Glomerular visceral epithelial cell (primary cell): Measurements from ENCODE around the gene DTNA.
"Not testable (repeated sequence)": the region's sequence is repeated elsewhere in the genome, so short reads cannot be mapped to it uniquely, and the experiment has no call there.

ENCODE experiments used
- DNase-seq: peaks from one replicate; pipeline ENCODE4 v3.0.0-alpha.2; 2016; ENCODE audit errors: extremely low spot score

Gene DTNA

DNA sequence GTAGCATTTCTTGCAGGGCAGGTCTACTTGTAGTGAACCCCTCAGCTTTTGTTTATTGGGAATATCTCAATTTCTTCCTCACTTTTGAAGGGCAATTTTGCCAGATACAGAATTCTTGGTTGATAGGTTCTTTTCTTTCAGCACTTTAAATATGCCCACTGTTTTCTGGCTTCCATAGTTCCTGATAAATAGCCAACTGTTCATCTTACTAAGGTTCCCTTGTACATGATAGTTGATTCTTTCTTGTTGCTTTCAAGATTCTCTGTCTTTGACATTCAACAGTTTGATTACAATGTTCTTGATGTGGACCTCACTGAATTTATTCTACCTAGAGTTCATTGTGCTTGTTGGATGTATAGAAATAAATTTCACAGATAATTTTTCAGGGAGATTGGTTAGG, 183.1 kb downstream of the DTNA start:
- no peak for DNase-seq

DNA sequence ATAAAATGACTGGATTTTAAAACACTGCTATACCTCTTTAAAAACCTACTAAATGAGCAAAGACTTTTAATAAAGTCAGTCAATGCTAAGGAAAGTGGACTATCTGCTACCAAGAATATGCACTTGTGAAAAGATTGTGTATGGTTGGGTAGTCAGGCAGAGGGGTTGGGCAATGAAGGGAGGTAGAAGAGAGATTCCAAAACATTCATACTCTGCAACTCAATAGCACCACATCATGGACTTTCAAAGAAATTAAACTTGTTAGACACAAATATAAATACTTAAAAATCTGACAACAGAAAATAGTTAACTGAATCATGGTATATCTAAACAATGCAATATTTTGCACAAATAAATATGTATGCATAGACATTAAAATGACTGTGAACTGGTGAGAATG, 191.2 kb downstream of the DTNA start:
- peak; percentile 15 for DNase-seq

DNA sequence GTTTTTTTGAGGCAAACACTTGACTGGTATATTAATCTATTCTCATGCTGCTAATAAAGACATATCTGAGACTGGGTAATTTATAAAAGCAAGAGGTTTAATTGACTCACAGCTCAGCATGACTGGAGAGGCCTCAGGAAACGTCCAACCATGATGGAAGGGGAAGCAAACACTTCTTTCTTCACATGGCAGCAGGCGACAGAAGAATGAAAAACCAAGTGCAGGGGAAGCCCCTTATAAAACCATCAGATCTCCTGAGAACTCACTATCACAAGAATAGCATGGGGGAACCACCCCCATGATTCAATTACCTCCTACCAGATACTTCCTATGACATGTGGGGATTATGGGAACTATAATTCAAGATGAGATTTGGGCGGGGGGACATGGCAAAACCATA, 194.9 kb downstream of the DTNA start:
- DNase-seq, result no peak

- DNase-seq, result not testable (repeated sequence)
These were observed 196.9 kb downstream of the DTNA start for GRCh38 chr18:34906985-34907384.

- no peak for DNase-seq
These were observed 199.7 kb downstream of the DTNA start for GRCh38 chr18:34909637-34910364.

DNA sequence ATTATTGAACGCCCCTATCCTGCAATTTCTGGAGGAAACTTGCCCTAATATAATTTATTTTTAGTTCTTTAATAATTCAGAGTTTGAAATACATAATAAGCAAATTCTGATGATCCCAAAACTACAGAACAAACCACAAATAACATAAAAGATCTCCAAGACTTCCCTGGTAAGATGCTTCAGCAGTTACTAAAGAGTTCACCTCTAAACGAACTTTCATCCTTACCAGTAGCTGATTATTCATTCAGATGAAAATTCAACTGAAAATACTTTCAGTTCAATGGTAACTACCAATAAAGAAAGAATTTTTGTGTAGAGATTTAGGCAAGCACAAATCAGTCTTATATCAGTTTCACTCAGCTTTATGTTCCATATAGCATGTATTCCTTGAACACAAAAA, 201.0 kb downstream of the DTNA start:
- DNase-seq, result no peak

DNA sequence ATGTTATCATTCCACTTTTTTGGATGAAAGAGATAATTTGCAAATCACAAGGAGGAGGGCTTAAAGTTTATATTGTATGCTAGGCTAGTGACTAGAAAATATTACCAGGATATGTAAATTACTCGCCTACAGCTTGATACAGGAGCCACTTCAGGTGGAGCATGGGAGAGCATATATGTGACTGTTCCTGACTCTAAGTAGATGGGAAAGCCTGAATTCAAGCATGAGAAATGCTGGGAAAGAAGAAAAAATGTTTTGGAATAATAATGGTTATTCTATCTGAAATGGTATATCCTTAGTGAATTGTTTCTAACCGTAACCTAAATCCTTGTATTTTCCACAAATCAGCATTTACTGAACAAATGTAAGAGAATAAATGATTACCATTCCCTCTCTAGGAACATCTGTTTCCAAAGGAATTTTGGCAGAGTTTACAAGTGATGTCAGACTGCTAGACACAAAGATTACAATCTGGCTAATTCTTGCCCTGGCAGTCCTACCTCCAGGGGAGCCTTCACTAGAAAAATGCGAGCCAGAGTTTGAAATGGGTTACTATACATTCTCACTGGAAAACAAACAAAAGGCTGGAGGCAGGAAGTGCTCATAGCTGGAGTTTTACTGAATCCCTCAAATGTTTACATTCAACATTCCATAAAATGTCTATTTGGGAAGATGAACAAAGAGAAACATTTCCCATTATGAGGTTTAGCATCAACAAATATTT, 201.7 kb downstream of the DTNA start:
- peak; percentile 33 for DNase-seq

GRCh38 chr18:34913837-34914661, 204.0 kb downstream of the DTNA start:
- no peak for DNase-seq

DNA sequence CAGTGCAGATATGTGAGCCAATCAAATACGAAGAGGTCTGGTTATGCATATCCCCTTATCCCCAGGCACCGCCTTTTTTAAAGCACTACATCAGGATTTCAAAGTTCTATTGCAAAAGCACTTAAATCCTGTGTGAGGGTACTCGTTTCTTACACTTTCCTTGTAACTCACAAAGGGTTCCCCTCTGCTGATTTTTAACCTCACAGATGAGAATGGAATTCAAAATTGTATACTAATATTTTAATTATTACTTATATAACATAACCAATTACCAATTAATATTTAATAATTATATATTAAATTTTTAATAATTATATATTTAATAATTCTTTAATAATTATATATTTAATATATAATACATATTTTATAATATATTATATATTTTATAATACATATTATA, 204.9 kb downstream of the DTNA start:
- DNase-seq, result no peak

DNA sequence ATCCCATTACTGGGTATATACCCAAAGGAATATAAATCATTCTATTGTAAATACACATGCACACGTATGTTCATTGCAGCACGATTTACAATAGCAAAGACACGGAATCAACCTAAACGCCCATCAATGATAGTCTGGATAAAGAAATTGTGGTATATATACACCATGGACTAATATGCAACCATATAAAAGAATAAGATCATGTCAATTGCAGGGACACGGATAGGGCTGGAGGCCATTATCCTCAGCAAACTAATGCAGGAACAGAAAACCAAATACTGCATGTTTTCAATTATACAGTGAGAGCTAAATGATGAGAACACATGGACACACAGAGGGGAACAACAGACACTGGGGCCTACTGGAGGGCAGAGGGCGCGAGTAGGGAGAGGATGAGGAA, 206.4 kb downstream of the DTNA start:
- DNase-seq, result not testable (repeated sequence)

- DNase-seq, result no peak
These were observed 208.8 kb downstream of the DTNA start for GRCh38 chr18:34918856-34919255.

GRCh38 chr18:34921226-34921625, 211.1 kb downstream of the DTNA start:
- DNase-seq, result no peak

- no peak for DNase-seq
These were observed 211.8 kb downstream of the DTNA start for GRCh38 chr18:34921811-34922385.

GRCh38 chr18:34922594-34922993, 212.5 kb downstream of the DTNA start:
- not testable (repeated sequence) for DNase-seq

- DNase-seq, result no peak
These were observed 213.8 kb downstream of the DTNA start for GRCh38 chr18:34923911-34924310.

GRCh38 chr18:34926683-34927082, 216.6 kb downstream of the DTNA start:
- no peak for DNase-seq

DNA sequence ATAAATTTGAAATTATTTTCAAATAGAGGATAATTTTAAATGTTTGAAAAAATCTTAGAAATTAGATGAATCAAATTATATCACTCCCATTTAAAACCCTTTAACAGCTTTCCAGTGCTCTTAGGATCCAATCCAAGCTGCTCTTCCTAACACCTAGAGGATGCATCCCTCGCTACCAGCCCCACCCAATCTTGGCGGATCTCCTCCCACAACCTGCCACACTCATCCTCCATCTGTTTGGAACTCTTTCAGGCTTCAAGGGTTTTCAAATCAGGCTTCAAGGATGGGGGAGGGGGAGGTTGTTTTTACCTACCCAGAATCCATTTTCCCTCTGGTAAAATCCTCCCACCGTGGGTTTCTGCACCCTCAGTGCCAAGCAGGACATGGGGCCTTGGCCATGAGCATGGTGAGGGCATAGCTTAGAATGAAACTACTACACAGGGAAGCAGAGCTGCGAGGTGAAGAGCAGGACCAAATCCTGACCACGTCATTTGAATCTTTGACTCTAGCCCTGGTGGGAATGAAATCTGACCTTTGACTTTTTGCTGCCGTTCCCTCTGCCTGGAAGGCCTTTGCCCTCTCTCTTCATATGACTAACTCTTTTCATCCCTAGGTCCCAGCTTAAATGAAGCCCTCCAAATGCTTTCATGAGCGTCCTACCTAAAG, 218.1 kb downstream of the DTNA start:
- DNase-seq, result no peak

GRCh38 chr18:34928754-34929335, 218.7 kb downstream of the DTNA start:
- no peak for DNase-seq

DNA sequence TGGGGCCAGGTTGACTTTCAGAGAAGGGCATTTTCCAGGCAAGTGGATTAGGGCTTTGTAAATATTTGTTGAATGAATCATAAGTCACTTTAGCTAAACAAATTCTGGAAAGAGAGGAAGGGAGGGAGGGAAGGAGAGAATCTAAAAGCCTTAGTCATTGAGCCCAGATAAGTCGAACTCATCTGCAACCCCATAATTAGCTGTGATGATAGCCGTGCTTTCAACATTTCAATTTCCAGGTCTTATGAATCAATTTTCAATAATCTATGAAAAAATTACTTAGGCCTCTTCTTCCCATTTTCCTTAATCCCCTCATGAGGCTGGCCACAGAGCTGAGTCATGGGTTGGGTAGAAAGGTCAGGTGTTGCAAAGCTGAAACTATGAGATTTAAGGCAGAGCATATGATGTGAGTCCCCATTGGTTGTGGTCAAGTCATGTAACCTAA, 219.3 kb downstream of the DTNA start:
- peak; percentile 33 for DNase-seq

DNA sequence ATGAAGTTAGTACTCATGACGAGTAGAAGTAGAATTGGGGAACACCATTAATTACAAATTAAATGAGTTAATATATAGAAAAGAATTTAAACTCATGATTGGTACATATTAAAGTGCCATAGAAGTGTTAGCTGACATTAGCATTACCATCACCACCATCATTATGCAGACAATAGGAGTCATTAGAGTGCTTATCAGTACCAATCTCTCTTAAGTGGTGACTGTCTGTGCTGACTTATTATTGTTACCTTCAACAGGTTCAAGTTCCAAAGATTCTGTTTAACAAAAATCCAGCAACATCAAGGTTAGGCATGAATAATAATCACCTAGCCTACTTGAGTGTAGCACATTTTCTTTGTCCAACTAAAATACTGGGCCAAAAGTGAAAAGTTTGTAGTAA, 222.3 kb downstream of the DTNA start:
- no peak for DNase-seq

- DNase-seq, result no peak
These were observed 222.8 kb downstream of the DTNA start for GRCh38 chr18:34932792-34933466.
